GM21390 (cell line): ENCODE measurements around the gene NSUN7.
"Not testable (repeated sequence)": the region's sequence is repeated elsewhere in the genome, so short reads cannot be mapped to it uniquely, and the experiment has no call there.

Source experiments
- ATAC-seq: cut with Tn5 transposase; IDR thresholded peaks from one replicate; pipeline ENCODE4 v1.9.1; 2021; ENCODE audit not compliant: unreplicated experiment

NSUN7 gene

GRCh38 chr4:40812386-40812785 lies 62.6 kb downstream of the NSUN7 start:
- no peak for ATAC-seq

DNA sequence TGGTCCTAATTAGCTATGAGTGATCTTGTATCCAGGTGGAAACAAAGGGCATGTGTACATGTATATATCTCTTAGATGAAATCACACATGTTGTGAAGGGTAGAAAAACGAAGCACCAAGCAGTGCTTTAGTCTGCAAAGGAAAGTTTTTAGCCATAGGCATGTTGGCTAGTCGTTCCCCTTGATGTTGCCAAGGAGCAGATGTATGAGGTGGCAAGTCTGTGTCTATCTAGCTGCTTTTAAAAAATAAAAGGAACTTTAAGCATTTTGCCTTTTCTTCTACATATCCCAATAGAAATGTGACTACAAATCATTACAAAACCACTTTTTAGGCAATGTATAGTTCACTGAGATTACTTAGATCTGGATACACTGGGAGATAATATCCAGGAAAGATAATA lies 63.1 kb downstream of the NSUN7 start:
- ATAC-seq, result no peak

GRCh38 chr4:40817157-40817556 lies 67.4 kb downstream of the NSUN7 start:
- ATAC-seq, result not testable (repeated sequence)

- ATAC-seq, result no peak
Measured at GRCh38 chr4:40820101-40820500, 70.3 kb downstream of the NSUN7 start.

- ATAC-seq, result no peak
Measured at GRCh38 chr4:40822420-40823166, 72.8 kb downstream of the NSUN7 start.

DNA sequence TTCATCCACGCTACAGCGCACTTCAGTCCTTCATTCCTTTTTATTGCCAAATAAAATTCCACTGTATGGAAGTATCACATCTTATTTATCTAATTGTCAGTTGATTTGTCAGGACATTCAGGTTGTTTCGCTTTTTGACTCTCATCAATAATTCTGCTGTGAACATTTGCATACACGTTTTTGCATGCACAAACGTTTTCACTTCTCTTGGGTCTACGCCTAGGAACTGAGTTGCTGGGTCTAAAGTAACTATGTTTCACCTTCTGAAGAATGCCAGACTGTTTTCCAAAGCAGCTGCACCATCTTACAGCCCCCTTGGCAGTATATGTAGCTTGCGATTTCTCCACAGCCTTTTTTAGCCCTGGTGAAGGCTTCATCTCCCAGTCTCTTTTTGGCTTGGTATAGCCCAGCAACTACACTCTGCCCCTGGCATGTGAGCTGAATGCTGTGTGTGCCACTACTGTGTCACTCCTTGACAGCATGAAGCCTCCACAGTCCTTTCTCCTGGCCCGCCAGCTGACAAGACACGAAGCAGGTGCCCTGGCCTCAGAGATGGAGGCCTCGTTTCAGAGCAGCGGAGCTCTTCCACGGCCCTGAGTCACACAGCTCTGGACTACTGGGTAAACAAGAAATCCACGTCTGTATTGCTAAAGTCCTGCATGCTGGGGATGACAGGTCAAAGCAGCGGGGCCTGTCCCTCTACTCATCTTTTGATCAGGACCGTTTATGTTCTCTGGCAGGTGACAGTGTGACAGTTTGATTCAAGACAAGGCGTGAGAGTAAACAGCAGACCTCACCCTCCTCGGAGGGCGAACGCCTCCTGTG lies 75.5 kb downstream of the NSUN7 start:
- ATAC-seq, result peak; percentile 58

DNA sequence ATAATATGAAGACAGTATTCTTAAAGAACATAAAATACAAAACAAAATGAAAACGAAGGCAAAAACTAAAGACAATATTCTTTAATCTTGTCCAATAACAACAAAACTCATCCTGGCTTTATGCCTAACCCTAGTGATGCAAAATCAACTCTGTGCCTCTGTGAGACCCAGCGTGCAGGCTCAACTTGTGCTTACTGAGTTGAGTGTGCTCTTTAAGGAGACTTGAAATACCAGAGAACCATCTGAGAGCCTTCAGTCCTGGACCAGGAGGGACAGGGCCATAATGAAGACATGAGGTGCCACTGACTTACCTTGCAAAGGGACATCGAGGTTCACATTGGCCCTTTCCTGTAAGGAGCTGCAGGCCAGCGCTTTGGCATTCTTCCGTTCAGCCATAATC lies 77.1 kb downstream of the NSUN7 start:
- no peak for ATAC-seq

GRCh38 chr4:40827758-40828157 lies 78.0 kb downstream of the NSUN7 start:
- no peak for ATAC-seq

- no peak for ATAC-seq
Measured at GRCh38 chr4:40828661-40829060, 78.9 kb downstream of the NSUN7 start.

DNA sequence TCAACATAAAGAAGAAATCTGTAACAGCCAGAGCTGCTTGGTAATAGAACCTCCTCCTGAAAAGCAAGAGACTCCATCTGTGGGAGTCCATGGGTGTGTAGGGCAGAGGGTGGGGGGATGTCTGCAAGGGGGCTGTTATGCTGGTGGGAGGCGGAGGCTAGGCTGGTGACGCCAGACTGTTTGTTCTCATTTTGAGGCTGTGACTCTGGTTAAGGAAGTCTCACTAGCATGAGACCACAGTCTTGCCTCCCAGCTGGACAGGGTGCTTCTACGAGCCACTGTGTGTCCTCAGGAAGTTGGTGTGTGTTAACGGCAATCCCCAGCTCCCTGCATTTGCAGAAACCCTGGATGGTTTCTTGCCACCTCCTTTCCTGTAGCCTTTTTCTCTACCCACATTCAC lies 79.8 kb downstream of the NSUN7 start:
- ATAC-seq, result no peak

DNA sequence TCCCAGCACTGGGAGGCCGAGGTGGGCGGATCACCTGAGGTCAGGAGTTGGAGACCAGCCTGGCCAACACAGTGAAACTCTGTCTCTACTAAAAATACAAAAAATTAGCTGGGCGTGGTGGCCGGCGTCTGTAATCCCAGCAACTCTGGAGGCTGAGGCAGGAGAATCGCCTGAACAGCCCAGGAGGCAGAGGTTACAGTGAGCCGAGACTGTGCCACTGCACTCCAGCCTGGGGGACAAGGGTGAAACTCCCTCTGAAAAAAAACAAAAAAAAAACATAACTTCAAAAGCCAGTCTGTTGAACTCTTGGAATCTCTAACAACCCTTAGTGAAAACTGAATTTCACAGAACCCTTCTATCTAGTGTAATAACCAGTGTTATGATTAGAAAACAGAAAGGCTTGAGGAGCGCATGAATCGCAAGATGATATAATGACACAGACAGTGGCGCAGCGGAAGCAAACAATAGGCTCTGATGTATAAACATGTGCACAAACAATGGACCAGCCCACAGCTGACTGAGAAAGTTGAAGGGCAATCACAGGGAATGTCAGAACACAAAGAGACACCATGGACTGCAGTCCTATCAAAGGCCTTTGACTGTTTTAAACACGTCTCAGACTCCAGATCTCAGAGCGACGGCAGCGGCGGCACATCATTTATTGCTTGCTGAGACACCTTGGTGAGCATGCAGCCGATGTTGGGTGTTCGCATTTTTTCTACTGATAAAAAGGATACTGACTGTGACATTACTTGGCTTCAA lies 81.6 kb downstream of the NSUN7 start:
- no peak for ATAC-seq

- no peak for ATAC-seq
Measured at GRCh38 chr4:40832175-40832574, 82.4 kb downstream of the NSUN7 start.

GRCh38 chr4:40833212-40833611 lies 83.5 kb downstream of the NSUN7 start:
- no peak for ATAC-seq

- ATAC-seq, result no peak
Measured at GRCh38 chr4:40837094-40837870, 87.5 kb downstream of the NSUN7 start.

DNA sequence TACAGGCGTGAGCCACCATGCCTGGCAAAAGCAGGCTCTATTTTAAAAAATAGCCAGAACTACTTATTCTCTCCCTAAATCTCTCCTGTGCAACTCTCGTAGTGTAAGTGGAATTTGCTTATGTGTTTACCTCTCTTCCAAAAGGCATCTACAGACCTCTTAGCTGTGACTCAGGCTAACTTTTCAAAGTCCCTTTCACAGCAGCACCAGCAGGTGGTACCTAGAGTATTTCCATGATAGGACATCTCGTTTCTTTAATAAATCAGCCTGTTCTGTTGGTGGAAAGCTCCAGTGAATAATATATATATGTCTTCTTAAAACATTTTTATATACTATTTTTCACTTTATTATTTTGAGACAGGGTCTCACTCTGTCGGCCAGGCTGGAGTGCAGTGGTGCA lies 89.0 kb downstream of the NSUN7 start:
- ATAC-seq, result no peak

DNA sequence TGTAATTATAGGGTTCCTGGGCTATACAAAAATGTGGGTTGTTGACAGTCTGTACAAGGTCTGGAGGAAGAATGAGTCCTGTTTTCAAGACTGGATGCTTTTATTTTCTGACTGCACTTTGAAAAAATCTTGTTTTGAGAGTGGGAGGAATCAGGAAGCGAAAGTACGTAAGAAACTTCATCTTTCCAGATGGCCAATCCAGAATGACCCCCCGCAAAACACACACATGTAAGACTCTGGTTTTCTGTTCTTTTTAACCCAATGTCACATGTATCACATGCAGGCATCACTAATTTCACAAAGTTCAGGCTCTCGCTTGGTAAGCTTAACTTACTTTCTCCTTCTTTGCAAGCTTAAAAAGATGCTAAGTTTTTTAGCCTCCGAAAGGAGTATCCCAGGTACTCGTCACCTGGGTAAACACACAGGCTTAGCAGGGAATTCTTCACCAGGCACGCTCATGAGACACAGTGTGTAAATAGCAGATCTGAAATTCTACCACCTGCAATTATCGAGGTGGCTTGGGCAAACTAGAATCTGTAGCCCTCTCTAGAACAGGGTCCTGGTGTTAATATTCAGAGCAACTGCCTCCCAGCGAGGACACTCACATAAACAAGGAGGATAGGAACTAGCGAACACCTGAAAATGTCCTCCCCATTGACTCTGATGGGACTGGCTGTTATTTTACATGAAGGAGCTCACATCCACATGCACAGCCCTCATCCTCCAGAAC lies 90.7 kb downstream of the NSUN7 start:
- ATAC-seq, result peak; percentile 29

GRCh38 chr4:40840985-40841571 lies 91.3 kb downstream of the NSUN7 start:
- ATAC-seq, result peak; percentile 82

DNA sequence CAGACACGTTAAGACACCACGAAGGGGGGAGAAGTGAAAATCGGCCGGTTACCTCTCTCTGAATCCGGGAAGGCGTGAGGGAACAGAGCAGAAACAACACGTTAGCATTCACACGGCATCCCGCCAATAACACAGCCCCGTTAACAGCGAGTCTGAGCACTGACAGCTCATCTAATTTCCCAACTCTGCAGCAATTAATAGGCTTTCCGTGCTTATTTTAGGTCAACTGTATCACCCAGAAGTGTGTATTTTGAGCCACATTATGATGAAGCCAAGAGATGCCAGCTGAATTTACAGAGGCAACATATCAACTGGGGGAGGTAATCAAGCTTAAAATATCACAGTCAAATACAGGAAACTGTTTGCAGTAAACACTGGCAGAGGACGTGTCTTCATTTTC lies 92.6 kb downstream of the NSUN7 start:
- ATAC-seq, result no peak

- ATAC-seq, result no peak
Measured at GRCh38 chr4:40842725-40843423, 93.1 kb downstream of the NSUN7 start.
